WTC11 (cell line): ENCODE measurements around the gene DIDO1. TPM values are rescaled to one million over a fixed set of nuclear protein-coding genes. Genes with fewer than 3 reads are reported as not detected.

Source experiments
- ATAC-seq: fragments of 200-7000 bp; cut with Tn5 transposase; 2 replicates; pipeline ENCODE4 v1.10.0; 2021; ENCODE audit warnings: mild to moderate bottlenecking, moderate library complexity
- CTCF ChIA-PET: fragments of 300-600 bp; sonication (Branson Sonifier 250); formaldehyde crosslinking; loops from one replicate; lab custom pipeline; 2021; ENCODE audit warnings: antibody characterized with exemption; lab: Charles Lee
- POLR2A ChIA-PET: fragments of 350-600 bp; sonication (Branson Sonifier 250); formaldehyde crosslinking; loops from one replicate; lab custom pipeline; 2021; ENCODE audit warnings: antibody characterized with exemption; lab: Charles Lee
- DNase-seq: peaks from one replicate; pipeline ENCODE4 v3.0.0; 2021; ENCODE audit warnings: low spot score
- H3K27ac Mint-ChIP-seq: 2 replicates; pipeline ENCODE4 v1.8.0; 2021; ENCODE audit warnings: mixed read lengths
- H3K27me3 Mint-ChIP-seq: 2 replicates; pipeline ENCODE4 v1.8.0; 2021; ENCODE audit warnings: low read depth, mild to moderate bottlenecking, moderate library complexity, mixed read lengths
- H3K36me3 Mint-ChIP-seq: 2 replicates; pipeline ENCODE4 v1.8.0; 2021; ENCODE audit warnings: mixed read lengths
- H3K4me1 Mint-ChIP-seq: 2 replicates; pipeline ENCODE4 v1.8.0; 2022; ENCODE audit warnings: mixed read lengths
- H3K4me3 Mint-ChIP-seq: 2 replicates; pipeline ENCODE4 v1.8.0; 2021; ENCODE audit warnings: mild to moderate bottlenecking, moderate library complexity, mixed read lengths
- H3K9me3 Mint-ChIP-seq: 2 replicates; pipeline ENCODE4 v1.8.0; 2021; ENCODE audit warnings: mixed read lengths
- ESRRA ChIP-seq: sonication (generic); formaldehyde crosslinking; IDR thresholded peaks from 2 replicates; pipeline ENCODE4 v1.8.1; 2022; ENCODE audit warnings: mild to moderate bottlenecking, missing genetic modification reagents, borderline replicate concordance
- FOXJ3 ChIP-seq: sonication (generic); formaldehyde crosslinking; IDR thresholded peaks from 2 replicates; pipeline ENCODE4 v1.9.0; 2021; ENCODE audit warnings: missing genetic modification reagents, mild to moderate bottlenecking, borderline replicate concordance
- FOXP1 ChIP-seq: sonication (generic); formaldehyde crosslinking; IDR thresholded peaks from 2 replicates; pipeline ENCODE4 v1.8.0; 2022; ENCODE audit warnings: missing genetic modification reagents, mild to moderate bottlenecking, moderate library complexity, borderline replicate concordance
- GRHL2 ChIP-seq: fragments of 250-450 bp; sonication (Bioruptor Pico); IDR thresholded peaks from 2 replicates; pipeline ENCODE4 v1.8.0; 2022; ENCODE audit warnings: mild to moderate bottlenecking, moderate library complexity; ENCODE audit not compliant: insufficient replicate concordance, severe bottlenecking
- GTF2I ChIP-seq: fragments of 250-450 bp; sonication (Bioruptor Pico); conservative IDR thresholded peaks from 2 replicates; pipeline ENCODE4 v1.4.0; 2021; ENCODE audit warnings: mild to moderate bottlenecking
- IRF2 ChIP-seq: sonication (generic); formaldehyde crosslinking; IDR thresholded peaks from 2 replicates; pipeline ENCODE4 v1.8.0; 2022; ENCODE audit warnings: low read depth, missing genetic modification reagents, borderline replicate concordance
- NR2C2 ChIP-seq: sonication (generic); formaldehyde crosslinking; IDR thresholded peaks from 2 replicates; pipeline ENCODE4 v1.8.0; 2022; ENCODE audit warnings: mild to moderate bottlenecking, missing genetic modification reagents
- NR3C1 ChIP-seq: sonication (generic); formaldehyde crosslinking; conservative IDR thresholded peaks from 2 replicates; pipeline ENCODE4 v1.8.1; 2023; ENCODE audit warnings: low read depth, mild to moderate bottlenecking, missing genetic modification reagents
- OVOL2 ChIP-seq: fragments of 250-450 bp; sonication (Bioruptor Pico); IDR thresholded peaks from 2 replicates; pipeline ENCODE4 v1.9.0; 2021; ENCODE audit warnings: mild to moderate bottlenecking, borderline replicate concordance
- PRRX2 ChIP-seq: fragments of 250-450 bp; sonication (Bioruptor Pico); IDR thresholded peaks from 2 replicates; pipeline ENCODE4 v1.8.0; 2021; ENCODE audit warnings: mild to moderate bottlenecking
- TCF7 ChIP-seq: sonication (generic); formaldehyde crosslinking; IDR thresholded peaks from 2 replicates; pipeline ENCODE4 v1.8.0; 2022; ENCODE audit warnings: mild to moderate bottlenecking, low read depth, missing genetic modification reagents, moderate library complexity
- ZNF671 ChIP-seq: fragments of 250-450 bp; sonication (Bioruptor Pico); IDR thresholded peaks from 2 replicates; pipeline ENCODE4 v1.8.0; 2021; ENCODE audit warnings: mild to moderate bottlenecking
- total RNA-seq: library from RNA; stranded (reverse); gene quantifications from 3 replicates; pipeline ENCODE4 v1.2.3, GENCODE V29; 2021
- TF ChIP-seq, protein P1 (sequence below): sonication (generic); formaldehyde crosslinking; IDR thresholded peaks from 2 replicates; pipeline ENCODE4 v1.8.0; 2022; ENCODE audit warnings: mild to moderate bottlenecking, missing genetic modification reagents
- TF ChIP-seq, protein P2 (sequence below): sonication (generic); formaldehyde crosslinking; IDR thresholded peaks from 2 replicates; pipeline ENCODE4 v1.8.1; 2023; ENCODE audit warnings: mild to moderate bottlenecking, missing genetic modification reagents
- TF ChIP-seq, protein P3 (sequence below): sonication (generic); formaldehyde crosslinking; IDR thresholded peaks from 2 replicates; pipeline ENCODE4 v1.8.1; 2023; ENCODE audit warnings: mild to moderate bottlenecking, missing genetic modification reagents
- TF ChIP-seq, protein P4 (sequence below): sonication (generic); formaldehyde crosslinking; IDR thresholded peaks from 2 replicates; pipeline ENCODE4 v1.8.1; 2023; ENCODE audit warnings: mild to moderate bottlenecking, missing genetic modification reagents, borderline replicate concordance
- TF ChIP-seq, protein P5 (sequence below): sonication (generic); formaldehyde crosslinking; IDR thresholded peaks from 2 replicates; pipeline ENCODE4 v1.8.1; 2022; ENCODE audit warnings: mild to moderate bottlenecking, missing genetic modification reagents, moderate library complexity, borderline replicate concordance
- TF ChIP-seq, protein P6 (sequence below): sonication (generic); formaldehyde crosslinking; IDR thresholded peaks from 2 replicates; pipeline ENCODE4 v1.8.1; 2022; ENCODE audit warnings: missing genetic modification reagents, borderline replicate concordance
- TF ChIP-seq, protein P7 (sequence below): fragments of 250-450 bp; sonication (Bioruptor Pico); IDR thresholded peaks from 2 replicates; pipeline ENCODE4 v1.9.0; 2021; ENCODE audit warnings: moderate library complexity, mild to moderate bottlenecking, inconsistent platforms, borderline replicate concordance

Gene DIDO1
- total RNA-seq, 1 experiment from 2014 or later: 87.3 TPM

DNA sequence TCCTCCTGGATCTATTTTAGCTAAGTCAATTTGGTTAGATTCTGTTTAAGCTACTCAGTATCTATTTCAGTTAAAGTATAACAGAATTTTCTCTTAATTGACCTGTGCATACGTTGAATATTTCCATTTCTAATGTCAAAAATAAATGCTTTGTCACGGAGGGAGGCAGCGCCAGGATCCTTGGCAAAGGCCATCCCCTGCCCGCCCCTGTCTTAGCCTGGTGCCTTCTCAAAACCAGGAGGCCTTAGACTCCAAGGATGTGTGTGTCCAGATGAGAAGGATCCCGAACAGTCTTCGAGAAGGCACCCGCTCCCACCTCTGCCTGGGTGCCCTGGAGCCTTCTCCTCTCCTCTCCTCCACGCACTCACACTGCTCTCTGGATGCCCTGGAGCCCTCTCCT, 87.0 kb downstream of the DIDO1 start:
- POLR2A ChIA-PET: no interaction called here
- Mint-ChIP-seq H3K9me3 (peaks cover 7% of the 10 kb centered on the region), H3K4me3 (no peak overlapping the region), H3K4me1 (peaks cover 13% of the 10 kb centered on the region), H3K27me3 (no peaks in the 10 kb centered on the region), H3K36me3 (peaks cover 18% of the 10 kb centered on the region), H3K27ac (no peak overlapping the region)
- ATAC-seq: no peak
- CTCF ChIA-PET: no interaction called here
- no peak for TF ChIP-seq NR2C2
- no peak for TF ChIP-seq TCF7 (CRISPR knock-in tag)
- DNase-seq: no peak

DNA sequence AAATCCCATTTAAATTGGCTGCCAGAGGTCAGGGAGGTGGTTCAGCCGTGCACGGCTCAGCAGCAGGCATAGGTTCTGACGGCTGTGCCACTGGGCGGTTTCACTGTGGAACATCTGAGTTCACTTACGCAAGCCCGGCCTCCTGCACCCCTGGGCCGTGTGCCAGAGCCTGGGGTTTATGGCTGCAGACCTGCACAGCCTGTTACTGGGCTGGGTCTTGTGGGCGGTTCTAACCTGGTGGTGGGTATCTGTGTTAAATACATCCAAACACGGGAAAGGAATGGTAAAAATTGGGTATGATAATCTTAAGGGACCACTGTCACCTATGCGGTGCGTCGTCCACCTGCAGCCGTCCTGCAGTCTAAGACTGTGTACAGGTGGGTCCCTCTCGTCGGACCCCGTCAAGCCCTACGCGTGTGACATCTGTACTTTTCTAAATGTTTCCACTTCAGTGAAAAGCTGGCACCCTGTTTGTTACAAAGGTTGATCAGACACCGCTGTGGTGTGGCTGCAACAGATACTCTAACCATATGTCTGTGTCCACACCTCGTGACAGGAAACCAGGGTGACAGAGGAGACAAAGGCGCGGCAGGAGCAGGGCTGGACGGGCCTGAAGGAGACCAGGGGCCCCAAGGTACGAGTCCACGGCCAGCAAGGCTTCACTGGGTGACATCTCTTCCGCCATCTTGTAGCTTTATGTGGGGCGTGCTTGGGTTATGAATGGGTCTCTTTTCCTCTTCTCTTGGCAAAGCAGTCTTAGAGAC, 88.0 kb downstream of the DIDO1 start:
- H3K4me1 Mint-ChIP-seq: peaks cover 5% of the 10 kb centered on the region
- no peaks in the 10 kb centered on the region for H3K9me3 Mint-ChIP-seq
- DNase-seq (no peak), ATAC-seq (no peak)
- no peaks in the 10 kb centered on the region for H3K27me3 Mint-ChIP-seq
- ChIA-PET POLR2A (no interaction called here), CTCF (no interaction called here)
- H3K36me3 Mint-ChIP-seq: peaks cover 13% of the 10 kb centered on the region
- no peak overlapping the region for H3K4me3 Mint-ChIP-seq
- TF ChIP-seq PRRX2 (CRISPR knock-in tag) (no peak), FOXJ3 (CRISPR knock-in tag) (no peak), ZNF671 (CRISPR knock-in tag) (no peak), NR3C1 (CRISPR knock-in tag) (no peak), TCF7 (CRISPR knock-in tag) (no peak), ESRRA (CRISPR knock-in tag) (no peak), OVOL2 (CRISPR knock-in tag) (no peak), GRHL2 (no peak), GTF2I (no peak), FOXP1 (CRISPR knock-in tag) (no peak), IRF2 (CRISPR knock-in tag) (no peak)
- TF ChIP-seq, protein P1, sequence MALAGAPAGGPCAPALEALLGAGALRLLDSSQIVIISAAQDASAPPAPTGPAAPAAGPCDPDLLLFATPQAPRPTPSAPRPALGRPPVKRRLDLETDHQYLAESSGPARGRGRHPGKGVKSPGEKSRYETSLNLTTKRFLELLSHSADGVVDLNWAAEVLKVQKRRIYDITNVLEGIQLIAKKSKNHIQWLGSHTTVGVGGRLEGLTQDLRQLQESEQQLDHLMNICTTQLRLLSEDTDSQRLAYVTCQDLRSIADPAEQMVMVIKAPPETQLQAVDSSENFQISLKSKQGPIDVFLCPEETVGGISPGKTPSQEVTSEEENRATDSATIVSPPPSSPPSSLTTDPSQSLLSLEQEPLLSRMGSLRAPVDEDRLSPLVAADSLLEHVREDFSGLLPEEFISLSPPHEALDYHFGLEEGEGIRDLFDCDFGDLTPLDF (CRISPR knock-in tag): no peak
- TF ChIP-seq, protein P2, sequence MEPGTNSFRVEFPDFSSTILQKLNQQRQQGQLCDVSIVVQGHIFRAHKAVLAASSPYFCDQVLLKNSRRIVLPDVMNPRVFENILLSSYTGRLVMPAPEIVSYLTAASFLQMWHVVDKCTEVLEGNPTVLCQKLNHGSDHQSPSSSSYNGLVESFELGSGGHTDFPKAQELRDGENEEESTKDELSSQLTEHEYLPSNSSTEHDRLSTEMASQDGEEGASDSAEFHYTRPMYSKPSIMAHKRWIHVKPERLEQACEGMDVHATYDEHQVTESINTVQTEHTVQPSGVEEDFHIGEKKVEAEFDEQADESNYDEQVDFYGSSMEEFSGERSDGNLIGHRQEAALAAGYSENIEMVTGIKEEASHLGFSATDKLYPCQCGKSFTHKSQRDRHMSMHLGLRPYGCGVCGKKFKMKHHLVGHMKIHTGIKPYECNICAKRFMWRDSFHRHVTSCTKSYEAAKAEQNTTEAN (CRISPR knock-in tag): no peak
- TF ChIP-seq, protein P3, sequence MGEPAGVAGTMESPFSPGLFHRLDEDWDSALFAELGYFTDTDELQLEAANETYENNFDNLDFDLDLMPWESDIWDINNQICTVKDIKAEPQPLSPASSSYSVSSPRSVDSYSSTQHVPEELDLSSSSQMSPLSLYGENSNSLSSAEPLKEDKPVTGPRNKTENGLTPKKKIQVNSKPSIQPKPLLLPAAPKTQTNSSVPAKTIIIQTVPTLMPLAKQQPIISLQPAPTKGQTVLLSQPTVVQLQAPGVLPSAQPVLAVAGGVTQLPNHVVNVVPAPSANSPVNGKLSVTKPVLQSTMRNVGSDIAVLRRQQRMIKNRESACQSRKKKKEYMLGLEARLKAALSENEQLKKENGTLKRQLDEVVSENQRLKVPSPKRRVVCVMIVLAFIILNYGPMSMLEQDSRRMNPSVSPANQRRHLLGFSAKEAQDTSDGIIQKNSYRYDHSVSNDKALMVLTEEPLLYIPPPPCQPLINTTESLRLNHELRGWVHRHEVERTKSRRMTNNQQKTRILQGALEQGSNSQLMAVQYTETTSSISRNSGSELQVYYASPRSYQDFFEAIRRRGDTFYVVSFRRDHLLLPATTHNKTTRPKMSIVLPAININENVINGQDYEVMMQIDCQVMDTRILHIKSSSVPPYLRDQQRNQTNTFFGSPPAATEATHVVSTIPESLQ: no peak
- TF ChIP-seq, protein P4, sequence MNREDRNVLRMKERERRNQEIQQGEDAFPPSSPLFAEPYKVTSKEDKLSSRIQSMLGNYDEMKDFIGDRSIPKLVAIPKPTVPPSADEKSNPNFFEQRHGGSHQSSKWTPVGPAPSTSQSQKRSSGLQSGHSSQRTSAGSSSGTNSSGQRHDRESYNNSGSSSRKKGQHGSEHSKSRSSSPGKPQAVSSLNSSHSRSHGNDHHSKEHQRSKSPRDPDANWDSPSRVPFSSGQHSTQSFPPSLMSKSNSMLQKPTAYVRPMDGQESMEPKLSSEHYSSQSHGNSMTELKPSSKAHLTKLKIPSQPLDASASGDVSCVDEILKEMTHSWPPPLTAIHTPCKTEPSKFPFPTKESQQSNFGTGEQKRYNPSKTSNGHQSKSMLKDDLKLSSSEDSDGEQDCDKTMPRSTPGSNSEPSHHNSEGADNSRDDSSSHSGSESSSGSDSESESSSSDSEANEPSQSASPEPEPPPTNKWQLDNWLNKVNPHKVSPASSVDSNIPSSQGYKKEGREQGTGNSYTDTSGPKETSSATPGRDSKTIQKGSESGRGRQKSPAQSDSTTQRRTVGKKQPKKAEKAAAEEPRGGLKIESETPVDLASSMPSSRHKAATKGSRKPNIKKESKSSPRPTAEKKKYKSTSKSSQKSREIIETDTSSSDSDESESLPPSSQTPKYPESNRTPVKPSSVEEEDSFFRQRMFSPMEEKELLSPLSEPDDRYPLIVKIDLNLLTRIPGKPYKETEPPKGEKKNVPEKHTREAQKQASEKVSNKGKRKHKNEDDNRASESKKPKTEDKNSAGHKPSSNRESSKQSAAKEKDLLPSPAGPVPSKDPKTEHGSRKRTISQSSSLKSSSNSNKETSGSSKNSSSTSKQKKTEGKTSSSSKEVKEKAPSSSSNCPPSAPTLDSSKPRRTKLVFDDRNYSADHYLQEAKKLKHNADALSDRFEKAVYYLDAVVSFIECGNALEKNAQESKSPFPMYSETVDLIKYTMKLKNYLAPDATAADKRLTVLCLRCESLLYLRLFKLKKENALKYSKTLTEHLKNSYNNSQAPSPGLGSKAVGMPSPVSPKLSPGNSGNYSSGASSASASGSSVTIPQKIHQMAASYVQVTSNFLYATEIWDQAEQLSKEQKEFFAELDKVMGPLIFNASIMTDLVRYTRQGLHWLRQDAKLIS: no peak
- TF ChIP-seq, protein P5, sequence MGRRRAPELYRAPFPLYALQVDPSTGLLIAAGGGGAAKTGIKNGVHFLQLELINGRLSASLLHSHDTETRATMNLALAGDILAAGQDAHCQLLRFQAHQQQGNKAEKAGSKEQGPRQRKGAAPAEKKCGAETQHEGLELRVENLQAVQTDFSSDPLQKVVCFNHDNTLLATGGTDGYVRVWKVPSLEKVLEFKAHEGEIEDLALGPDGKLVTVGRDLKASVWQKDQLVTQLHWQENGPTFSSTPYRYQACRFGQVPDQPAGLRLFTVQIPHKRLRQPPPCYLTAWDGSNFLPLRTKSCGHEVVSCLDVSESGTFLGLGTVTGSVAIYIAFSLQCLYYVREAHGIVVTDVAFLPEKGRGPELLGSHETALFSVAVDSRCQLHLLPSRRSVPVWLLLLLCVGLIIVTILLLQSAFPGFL (CRISPR knock-in tag): no peak
- TF ChIP-seq, protein P6, sequence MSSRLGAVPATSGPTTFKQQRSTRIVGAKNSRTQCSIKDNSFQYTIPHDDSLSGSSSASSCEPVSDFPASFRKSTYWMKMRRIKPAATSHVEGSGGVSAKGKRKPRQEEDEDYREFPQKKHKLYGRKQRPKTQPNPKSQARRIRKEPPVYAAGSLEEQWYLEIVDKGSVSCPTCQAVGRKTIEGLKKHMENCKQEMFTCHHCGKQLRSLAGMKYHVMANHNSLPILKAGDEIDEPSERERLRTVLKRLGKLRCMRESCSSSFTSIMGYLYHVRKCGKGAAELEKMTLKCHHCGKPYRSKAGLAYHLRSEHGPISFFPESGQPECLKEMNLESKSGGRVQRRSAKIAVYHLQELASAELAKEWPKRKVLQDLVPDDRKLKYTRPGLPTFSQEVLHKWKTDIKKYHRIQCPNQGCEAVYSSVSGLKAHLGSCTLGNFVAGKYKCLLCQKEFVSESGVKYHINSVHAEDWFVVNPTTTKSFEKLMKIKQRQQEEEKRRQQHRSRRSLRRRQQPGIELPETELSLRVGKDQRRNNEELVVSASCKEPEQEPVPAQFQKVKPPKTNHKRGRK (CRISPR knock-in tag): no peak
- TF ChIP-seq, protein P7, sequence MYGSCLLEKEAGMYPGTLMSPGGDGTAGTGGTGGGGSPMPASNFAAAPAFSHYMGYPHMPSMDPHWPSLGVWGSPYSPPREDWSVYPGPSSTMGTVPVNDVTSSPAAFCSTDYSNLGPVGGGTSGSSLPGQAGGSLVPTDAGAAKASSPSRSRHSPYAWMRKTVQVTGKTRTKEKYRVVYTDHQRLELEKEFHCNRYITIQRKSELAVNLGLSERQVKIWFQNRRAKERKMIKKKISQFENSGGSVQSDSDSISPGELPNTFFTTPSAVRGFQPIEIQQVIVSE (CRISPR knock-in tag): no peak
- H3K27ac Mint-ChIP-seq: no peak overlapping the region; the same call in 1 of the 2 replicates
